Transverse colon (tissue), 4 donors: ENCODE data around the gene GALNT6. TPM values are rescaled to one million over a fixed set of nuclear protein-coding genes. Genes with fewer than 3 reads are reported as not detected.
A peak's percentile ranks its signal among the peaks of the same experiment; 100 is the strongest.

Source experiments
- DNase-seq: peaks from one replicate; pipeline ENCODE4 v3.0.0-alpha.2; 2019
- H3K27ac ChIP-seq, 4 donors: fragments of 200-600 bp; sonication (generic); 2 replicates each; pipeline ENCODE4 v1.5.1; 2016 to 2018; ENCODE audit warnings: inconsistent platforms in 4 of 4
- H3K27me3 ChIP-seq: fragments of 200-600 bp; sonication (generic); 2 replicates; pipeline ENCODE4 v1.5.1; 2017; ENCODE audit warnings: inconsistent platforms
- H3K36me3 ChIP-seq, 4 donors: fragments of 200-600 bp; sonication (generic); 2 replicates each; pipeline ENCODE4 v1.5.1; 2017 to 2019; ENCODE audit warnings: inconsistent platforms in 4 of 4
- H3K4me1 ChIP-seq, 4 donors: fragments of 200-600 bp; sonication (generic); 2 replicates each; pipeline ENCODE4 v1.5.1; 2017 to 2020; ENCODE audit warnings: inconsistent platforms in 4 of 4
- H3K4me3 ChIP-seq, 4 donors: fragments of 200-600 bp; sonication (generic); 1 replicate in 1 of 4; 2 replicates in 3 of 4; pipeline versions ENCODE4 v1.5.1 to v1.6.1; 2017 to 2019; ENCODE audit warnings: inconsistent platforms in 4 of 4
- H3K9me3 ChIP-seq, 2 donors: fragments of 200-600 bp; sonication (generic); 2 replicates each; pipeline ENCODE4 v1.5.1; 2017 to 2019; ENCODE audit warnings: inconsistent platforms in 2 of 2
- EP300 ChIP-seq: sonication (generic); formaldehyde crosslinking; IDR thresholded peaks from one replicate; pipeline ENCODE4 v1.6.1; 2017; ENCODE audit warnings: antibody characterized with exemption, low read depth
- POLR2A ChIP-seq: fragments of 450-650 bp; IDR thresholded peaks from one replicate; pipeline ENCODE4 v1.6.1; 2016; ENCODE audit warnings: antibody characterized with exemption, mild to moderate bottlenecking, moderate library complexity
- POLR2AphosphoS5 ChIP-seq, 3 donors: sonication (generic); formaldehyde crosslinking; IDR thresholded peaks; one replicate each; pipeline ENCODE4 v1.6.1; 2016; ENCODE audit warnings: antibody characterized with exemption in 3 of 3
- WGBS, 2 donors: methylation state at CpG; one replicate each; pipeline ENCODE4 v1.1.5; 2018; ENCODE audit warnings: low coverage in 1 of 2; 5-methylcytosine and 5-hydroxymethylcytosine counted together
- in situ Hi-C, 4 donors: fragments of 200-750 bp; cut with MboI; loops; one replicate each; pipeline versions ENCODE4 v1.15.0 to v1.15.1; 2017; ENCODE audit warnings: low sequenced_read_pairs in 3 of 4, low pct_ligation_motif_present in 1 of 4, low pct_unique_long_range_greater_than_20kb in 1 of 4
- intact Hi-C: fragments of 100-400 bp; cut with DNase I; formaldehyde crosslinking; loops from one replicate; pipeline ENCODE4 v1.15.1; 2023; ENCODE audit warnings: low total_unique reads
- total RNA-seq, 4 donors: library from RNA; depleted of rRNA; stranded (reverse); fragments of >200 nt; gene quantifications; one replicate each; pipeline ENCODE4 v1.1.0, GENCODE V29; 2016
- TF ChIP-seq, protein P1 (sequence below), 5 experiments: fragments of 200-600 bp in 3 of 5; fragments of 450-650 bp in 2 of 5; sonication (generic) in 3 of 5; IDR thresholded peaks; 1 replicate in 2 of 5; 2 replicates in 3 of 5; pipeline ENCODE4 v1.5.1; 2016 to 2017; ENCODE audit warnings: antibody characterized with exemption in 5 of 5, inconsistent platforms in 3 of 5, mild to moderate bottlenecking in 2 of 5, moderate library complexity in 1 of 5

Gene GALNT6
- total RNA-seq, 4 donors from 2014 or later, result 17.5 to 52.7 (median 26.8) TPM

DNA sequence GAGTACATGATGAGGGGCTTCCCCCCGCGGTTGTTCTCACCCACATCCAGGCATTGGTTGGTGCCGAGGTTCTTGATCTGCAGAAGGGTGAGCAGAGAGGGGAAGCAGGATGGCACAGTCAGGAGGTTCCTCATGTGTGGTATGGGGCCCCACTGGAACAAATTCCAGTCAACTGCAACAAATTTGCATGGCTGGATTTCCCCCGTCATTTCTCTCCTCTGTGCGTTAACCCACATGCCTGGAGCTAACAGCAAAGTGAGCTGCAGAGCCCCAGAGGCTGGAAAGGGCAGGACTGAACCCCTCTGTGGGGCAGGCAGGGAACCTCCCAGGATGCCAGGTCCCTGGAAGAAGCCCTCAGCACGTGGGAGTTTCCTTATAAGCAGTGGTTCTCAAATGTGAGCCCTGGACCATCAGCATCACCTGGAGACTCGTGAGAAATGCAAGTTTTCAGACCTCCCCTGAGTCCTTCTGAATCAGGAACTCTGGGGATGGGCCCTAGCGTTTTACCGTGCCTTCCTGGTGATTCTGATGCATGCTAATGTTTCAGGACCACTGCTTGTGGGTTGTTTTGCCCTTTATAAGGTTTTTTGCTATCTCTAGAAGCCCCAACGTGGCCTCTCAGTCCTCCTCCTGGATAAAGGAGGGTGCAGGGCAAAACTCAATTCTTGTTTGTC is 33.7 kb downstream of the GALNT6 start:
- Histone ChIP-seq H3K9me3 (no peaks in the 10 kb centered on the region), H3K36me3 (no peaks in the 10 kb centered on the region), H3K27me3 (no peaks in the 10 kb centered on the region), H3K4me3 (no peak overlapping the region), H3K27ac (no peak overlapping the region), H3K4me1 (no peaks in the 10 kb centered on the region)
- in situ Hi-C loops (no loop called here), intact Hi-C loops (no loop called here)
- DNase-seq, result no peak
- 76 to 78% methylated on average over 3 to 10 of the region's 10 CpGs for WGBS, 2 donors
- TF ChIP-seq, protein P1, sequence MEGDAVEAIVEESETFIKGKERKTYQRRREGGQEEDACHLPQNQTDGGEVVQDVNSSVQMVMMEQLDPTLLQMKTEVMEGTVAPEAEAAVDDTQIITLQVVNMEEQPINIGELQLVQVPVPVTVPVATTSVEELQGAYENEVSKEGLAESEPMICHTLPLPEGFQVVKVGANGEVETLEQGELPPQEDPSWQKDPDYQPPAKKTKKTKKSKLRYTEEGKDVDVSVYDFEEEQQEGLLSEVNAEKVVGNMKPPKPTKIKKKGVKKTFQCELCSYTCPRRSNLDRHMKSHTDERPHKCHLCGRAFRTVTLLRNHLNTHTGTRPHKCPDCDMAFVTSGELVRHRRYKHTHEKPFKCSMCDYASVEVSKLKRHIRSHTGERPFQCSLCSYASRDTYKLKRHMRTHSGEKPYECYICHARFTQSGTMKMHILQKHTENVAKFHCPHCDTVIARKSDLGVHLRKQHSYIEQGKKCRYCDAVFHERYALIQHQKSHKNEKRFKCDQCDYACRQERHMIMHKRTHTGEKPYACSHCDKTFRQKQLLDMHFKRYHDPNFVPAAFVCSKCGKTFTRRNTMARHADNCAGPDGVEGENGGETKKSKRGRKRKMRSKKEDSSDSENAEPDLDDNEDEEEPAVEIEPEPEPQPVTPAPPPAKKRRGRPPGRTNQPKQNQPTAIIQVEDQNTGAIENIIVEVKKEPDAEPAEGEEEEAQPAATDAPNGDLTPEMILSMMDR (IDR thresholded peaks at IDR 0.05), result no peak
- TF ChIP-seq POLR2AphosphoS5 (IDR thresholded peaks at IDR 0.05) (no peak), POLR2A (no peak), EP300 (no peak)

DNA sequence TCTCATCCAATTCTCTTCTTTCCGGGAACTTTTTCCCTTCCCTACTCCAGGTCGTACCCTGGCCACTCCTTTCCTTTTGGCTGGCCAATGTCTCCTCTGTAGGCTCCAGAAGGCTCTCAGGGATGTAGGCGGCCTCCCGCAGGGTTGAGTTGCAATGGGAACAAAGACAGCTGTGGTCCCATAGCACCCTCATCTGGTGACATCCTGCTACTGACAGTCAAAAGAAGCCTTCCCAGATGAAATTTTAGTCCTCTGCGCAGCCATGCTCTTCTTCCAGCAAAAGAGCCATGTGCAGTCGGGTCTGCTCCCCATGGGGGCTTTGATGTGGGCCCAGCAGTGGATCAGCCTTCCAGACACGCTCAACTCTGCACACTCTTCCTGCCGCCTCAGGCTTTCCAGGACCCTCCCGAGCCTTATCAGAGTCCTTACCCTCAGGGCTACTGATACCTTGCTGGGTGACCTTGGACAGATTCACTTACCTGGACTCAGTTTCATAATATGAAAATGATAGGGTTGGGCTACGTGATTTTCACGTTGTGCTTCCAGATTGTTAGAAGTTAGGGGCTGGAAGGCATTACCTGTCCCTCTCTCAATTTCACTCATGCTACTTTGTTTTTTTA is 39.2 kb downstream of the GALNT6 start:
- intact Hi-C loops (no loop called here), in situ Hi-C loops (no loop called here)
- H3K4me1 ChIP-seq, result no peaks in the 10 kb centered on the region
- no peaks in the 10 kb centered on the region for H3K9me3 ChIP-seq
- DNase-seq, result peak; percentile 51
- TF ChIP-seq EP300, result no peak
- TF ChIP-seq POLR2A, result no peak
- no peak for TF ChIP-seq POLR2AphosphoS5 (IDR thresholded peaks at IDR 0.05)
- TF ChIP-seq, protein P1 (IDR thresholded peaks at IDR 0.05), result peak; percentile 32 to 70 (median 61)
- no peak overlapping the region for H3K4me3 ChIP-seq
- H3K27ac ChIP-seq, result no peak overlapping the region
- no peaks in the 10 kb centered on the region for H3K36me3 ChIP-seq
- WGBS, 2 donors, result 42 to 43% methylated on average over 2 to 11 of the region's 11 CpGs
- H3K27me3 ChIP-seq, result no peaks in the 10 kb centered on the region

DNA sequence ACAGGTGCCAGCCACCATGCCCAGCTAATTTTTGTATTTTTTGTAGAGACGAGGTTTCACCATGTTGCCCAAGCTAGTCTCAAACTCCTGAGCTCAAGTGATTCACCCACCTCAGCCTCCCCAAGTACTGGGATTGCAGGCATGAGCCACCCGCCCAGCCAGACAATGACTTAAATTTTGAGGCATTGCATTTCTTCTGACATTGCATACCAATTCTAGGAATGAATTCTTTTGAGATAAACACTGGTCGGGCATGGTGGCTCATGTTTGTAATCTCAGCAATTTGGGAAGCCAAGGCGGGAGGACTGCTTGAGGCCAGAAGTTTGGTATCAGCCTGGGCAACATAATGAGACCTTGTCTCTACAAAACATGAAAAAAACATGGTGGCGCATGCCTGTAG is 42.2 kb downstream of the GALNT6 start:
- no peaks in the 10 kb centered on the region for H3K36me3 ChIP-seq
- TF ChIP-seq EP300 (no peak), POLR2A (no peak), POLR2AphosphoS5 (IDR thresholded peaks at IDR 0.05) (no peak)
- TF ChIP-seq, protein P1 (IDR thresholded peaks at IDR 0.05), result no peak
- intact Hi-C loops, result no loop called here
- no peaks in the 10 kb centered on the region for H3K4me1 ChIP-seq
- no peaks in the 10 kb centered on the region for H3K27me3 ChIP-seq
- in situ Hi-C loops, result loop anchor here in 2 of 4 donors (25.0 kb wide), 1 partner anchor 287 kb away; no protein-coding TSS in a partner anchor
- H3K9me3 ChIP-seq, result no peaks in the 10 kb centered on the region
- H3K4me3 ChIP-seq, result no peak overlapping the region
- DNase-seq, result no peak
- 84 to 100% methylated on average over 1 to 5 of the region's 5 CpGs for WGBS, 2 donors
- no peak overlapping the region for H3K27ac ChIP-seq

DNA sequence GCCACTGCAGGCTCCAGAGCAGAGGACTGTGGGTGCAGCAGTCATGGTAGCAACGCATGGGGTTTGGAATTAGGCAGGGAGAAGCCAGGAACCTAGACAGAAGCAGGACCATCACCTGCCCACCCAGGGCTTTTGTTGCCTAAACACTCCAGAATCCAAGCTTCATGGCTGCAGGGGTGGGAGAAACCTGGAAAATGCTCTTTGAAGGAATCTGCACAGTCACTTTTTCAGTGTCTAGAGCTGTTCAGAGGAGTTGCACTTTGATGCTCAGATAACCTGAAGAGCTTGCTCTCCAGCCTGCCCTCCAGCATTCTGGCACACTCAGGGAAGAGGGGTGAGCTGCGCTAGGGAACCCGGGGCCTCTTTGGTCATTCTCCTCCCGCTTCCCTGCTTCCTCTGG is 43.1 kb downstream of the GALNT6 start:
- Histone ChIP-seq H3K4me1 (no peaks in the 10 kb centered on the region), H3K4me3 (no peak overlapping the region), H3K27me3 (no peaks in the 10 kb centered on the region), H3K36me3 (no peaks in the 10 kb centered on the region), H3K9me3 (no peaks in the 10 kb centered on the region), H3K27ac (no peak overlapping the region)
- intact Hi-C loops, result no loop called here
- TF ChIP-seq POLR2A, result no peak
- TF ChIP-seq EP300, result no peak
- TF ChIP-seq POLR2AphosphoS5 (IDR thresholded peaks at IDR 0.05), result no peak
- TF ChIP-seq, protein P1 (IDR thresholded peaks at IDR 0.05), result no peak
- in situ Hi-C loops, result loop anchor here in 2 of 4 donors (25.0 kb wide), 1 partner anchor 286 kb away; no protein-coding TSS in a partner anchor
- no peak for DNase-seq
- 95% methylated on average over 4 of the region's 4 CpGs; no CpG with 5 or more reads in 1 of the 2 donors for WGBS, 2 donors
